Ovary (tissue), 9 donors: Measurements from ENCODE around the gene MAP1A. TPM values are rescaled to one million over a fixed set of nuclear protein-coding genes. Genes with fewer than 3 reads are reported as not detected.

ENCODE experiments used
- DNase-seq, 5 donors: peaks; one replicate each; pipeline ENCODE4 v3.0.0-alpha.2; 2019 to 2020
- H3K27ac ChIP-seq, 2 donors: fragments of 200-600 bp; one replicate each; pipeline versions ENCODE4 v1.5.1 to v1.8.0; 2019 to 2022
- H3K27me3 ChIP-seq: fragments of 200-600 bp; one replicate; pipeline ENCODE4 v1.8.0; 2022
- H3K36me3 ChIP-seq: fragments of 200-600 bp; sonication (generic); one replicate; pipeline ENCODE4 v1.5.1; 2019
- H3K4me1 ChIP-seq: one replicate; pipeline ENCODE4 v1.8.1; 2013; ENCODE audit warnings: mild to moderate bottlenecking, moderate library complexity; ENCODE audit not compliant: insufficient read depth
- H3K4me3 ChIP-seq: fragments of 200-600 bp; sonication (generic); one replicate; pipeline ENCODE4 v1.5.1; 2017
- H3K9me3 ChIP-seq, 2 donors: fragments of 200-600 bp in 1 of 2; sonication (generic) in 1 of 2; one replicate each; pipeline versions ENCODE4 v1.5.1 to v1.8.1; 2013 to 2019; ENCODE audit warnings: mild to moderate bottlenecking in 1 of 2, moderate library complexity in 1 of 2
- CTCF ChIP-seq, 3 donors: fragments of 450-650 bp in 2 of 3; fragments of 200-600 bp in 1 of 3; IDR thresholded peaks; one replicate each; pipeline versions ENCODE4 v1.5.1 to v1.8.0; 2016 to 2022; ENCODE audit warnings: antibody characterized with exemption in 3 of 3, mild to moderate bottlenecking in 1 of 3
- EP300 ChIP-seq: sonication (generic); formaldehyde crosslinking; IDR thresholded peaks from one replicate; pipeline ENCODE4 v1.6.1; 2017; ENCODE audit warnings: antibody characterized with exemption
- POLR2A ChIP-seq: fragments of 450-650 bp; IDR thresholded peaks from one replicate; pipeline ENCODE4 v1.6.1; 2017; ENCODE audit warnings: antibody characterized with exemption, mild to moderate bottlenecking, moderate library complexity
- WGBS, 3 donors: extraction: QIAGEN DNeasy Blood & Tissue Kit in 1 of 3; methylation state at CpG; one replicate each; pipeline versions ENCODE4 v1.1.5 to v1.1.7; 2013 to 2017; 5-methylcytosine and 5-hydroxymethylcytosine counted together
- intact Hi-C, 4 donors: fragments of 100-400 bp; cut with DNase I; formaldehyde crosslinking; loops; one replicate each; pipeline versions ENCODE4 v1.11.0 to v1.15.1; 2022 to 2023
- polyA plus RNA-seq, 2 donors: library from polyadenylated mRNA; stranded (reverse); fragments of 200-250 nt in 1 of 2; fragments of 350-450 nt in 1 of 2; fragmentation: Illumina TruSeq in 1 of 2; extraction: RNeasy Lipid Tissue Mini Kit (QIAGEN cat#74804) in 1 of 2; gene quantifications; one replicate each; pipeline ENCODE4 v1.2.3, GENCODE V29; 2013 to 2014
- total RNA-seq, 7 donors: library from RNA; depleted of rRNA in 2 of 7; stranded (reverse); fragments of >200 nt in 2 of 7; fragmentation: NEBNext Ultra II Directional in 3 of 7; extraction: Animal tissue kit (Norgen Biotek cat#: 25700) in 3 of 7; gene quantifications; one replicate each; pipeline versions ENCODE4 v1.1.0 to v1.2.4, GENCODE V29; 2016 to 2023
- donor health status: DM: no; HTN: no; CAD: no; lungs with moderate emphysema.
- donor health status: DM: no; HTN: no; CAD: no.
- donor health status: Bipolar disorder and iron deficiency.
- donor health status: DM: yes; HTN: yes; CAD: no.
- donor health status: DM: no; HTN: no; CAD: no.
- donor health status: DM: yes; HTN: yes; CAD: no.

The MAP1A gene
- total and polyA plus RNA-seq, 9 donors, result 4.0 to 35.1 (median 20.1) TPM

GRCh38 chr15:43538091-43538490, 20.7 kb downstream of the MAP1A start:
- Histone ChIP-seq H3K4me3 (no peak overlapping the region), H3K27me3 (no peaks in the 10 kb centered on the region), H3K36me3 (no peaks in the 10 kb centered on the region), H3K27ac (no peak overlapping the region), H3K4me1 (no peaks in the 10 kb centered on the region), H3K9me3 (no peaks in the 10 kb centered on the region)
- 76 to 85% (median 83%) methylated on average over 2 of the region's 2 CpGs for WGBS, 3 donors
- TF ChIP-seq CTCF (IDR thresholded peaks at IDR 0.05) (no peak), EP300 (no peak), POLR2A (no peak)
- no peak for DNase-seq
- intact Hi-C loops, result no loop called here

GRCh38 chr15:43541785-43542184, 24.4 kb downstream of the MAP1A start:
- TF ChIP-seq POLR2A (no peak), EP300 (no peak), CTCF (IDR thresholded peaks at IDR 0.05) (no peak)
- no peak overlapping the region for H3K4me3 ChIP-seq
- no peaks in the 10 kb centered on the region for H3K27me3 ChIP-seq
- no peaks in the 10 kb centered on the region for H3K9me3 ChIP-seq
- H3K27ac ChIP-seq, result no peak overlapping the region
- no peaks in the 10 kb centered on the region for H3K4me1 ChIP-seq
- intact Hi-C loops, result no loop called here
- H3K36me3 ChIP-seq, result no peaks in the 10 kb centered on the region
- DNase-seq, result no peak

- intact Hi-C loops, result no loop called here
- H3K4me1 ChIP-seq, result no peaks in the 10 kb centered on the region
- no peak for TF ChIP-seq POLR2A
- TF ChIP-seq CTCF (IDR thresholded peaks at IDR 0.05), result no peak
- TF ChIP-seq EP300, result no peak
- H3K4me3 ChIP-seq, result no peak overlapping the region
- H3K27me3 ChIP-seq, result no peaks in the 10 kb centered on the region
- H3K9me3 ChIP-seq, result no peaks in the 10 kb centered on the region
- DNase-seq, result no peak
- no peaks in the 10 kb centered on the region for H3K36me3 ChIP-seq
- no peak overlapping the region for H3K27ac ChIP-seq
These were observed 26.9 kb downstream of the MAP1A start for GRCh38 chr15:43544266-43544665.

- WGBS, 3 donors, result 94 to 100% (median 95%) methylated on average over 1 of the region's 1 CpG
These were observed 28.0 kb downstream of the MAP1A start for GRCh38 chr15:43545426-43545825.

More at GRCh38 chr15:43545426-43545825, 28.0 kb downstream of the MAP1A start:
- Histone ChIP-seq H3K9me3 (no peaks in the 10 kb centered on the region), H3K36me3 (no peaks in the 10 kb centered on the region), H3K27ac (no peak overlapping the region), H3K4me1 (no peaks in the 10 kb centered on the region), H3K4me3 (no peak overlapping the region), H3K27me3 (no peaks in the 10 kb centered on the region)
- DNase-seq, result no peak
- TF ChIP-seq CTCF (IDR thresholded peaks at IDR 0.05) (no peak), POLR2A (no peak), EP300 (no peak)
- intact Hi-C loops, result no loop called here
